ENCODE results near the gene ANKRD12. TPM values are rescaled to one million over a fixed set of nuclear protein-coding genes. Genes with fewer than 3 reads are reported as not detected.

ANKRD12 gene
- total RNA-seq, 1 experiment from 2014 or later, result 30.7 TPM

DNA sequence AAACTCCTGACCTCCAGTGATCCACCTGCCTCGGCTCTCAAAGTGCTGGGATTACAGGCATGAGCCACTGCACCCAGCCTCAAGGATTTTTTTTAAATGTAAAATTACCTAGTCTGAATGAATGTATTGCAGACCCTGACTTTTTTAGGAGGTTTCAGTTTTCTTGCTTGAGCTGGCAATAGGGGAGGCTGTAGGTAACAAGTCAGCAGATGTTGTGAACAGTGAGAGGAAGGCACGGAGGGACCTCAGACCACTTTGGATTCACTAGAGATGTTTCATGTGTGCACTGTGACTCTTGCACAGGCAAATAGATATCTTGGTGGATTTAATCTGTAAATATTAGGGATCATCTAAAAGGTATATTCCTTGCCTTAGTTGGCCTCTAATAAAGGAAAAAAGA lies 27.7 kb upstream of the ANKRD12 start:
- ChIA-PET CTCF (no interaction called here), POLR2A (no interaction called here)
- H3K9me3 ChIP-seq (ENCODE audit: control insufficient read depth, insufficient read depth, low read depth, low read length), result no peaks in the 10 kb centered on the region
- ATAC-seq (no peak), DNase-seq (ENCODE audit: low read depth, low spot score) (no peak)
- intact Hi-C loops (cut with micrococcal nuclease; ENCODE audit: unreplicated experiment) (no loop called here), in situ Hi-C loops (cut with HindIII; ENCODE audit: low pct_unique_long_range_greater_than_20kb, low sequenced_read_pairs) (no loop called here)
- H3K27ac ChIP-seq (ENCODE audit: low read length), result no peak overlapping the region
- no TSS peak for BruUV-seq (replicated peaks)
- no peaks in the 10 kb centered on the region for H3K27me3 ChIP-seq (ENCODE audit: control insufficient read depth, insufficient read depth, low read length)
- no peak for TF ChIP-seq POLR2AphosphoS5 (IDR thresholded peaks at IDR 0.05; ENCODE audit: low read depth, low read length)
- no peak for TF ChIP-seq SIN3A (IDR thresholded peaks at IDR 0.05; ENCODE audit: borderline replicate concordance, insufficient read depth, low read depth, low read length)
- no peak for TF ChIP-seq TCF7L2 (IDR thresholded peaks at IDR 0.05; ENCODE audit: low read depth, low read length)
- TF ChIP-seq, protein P1, sequence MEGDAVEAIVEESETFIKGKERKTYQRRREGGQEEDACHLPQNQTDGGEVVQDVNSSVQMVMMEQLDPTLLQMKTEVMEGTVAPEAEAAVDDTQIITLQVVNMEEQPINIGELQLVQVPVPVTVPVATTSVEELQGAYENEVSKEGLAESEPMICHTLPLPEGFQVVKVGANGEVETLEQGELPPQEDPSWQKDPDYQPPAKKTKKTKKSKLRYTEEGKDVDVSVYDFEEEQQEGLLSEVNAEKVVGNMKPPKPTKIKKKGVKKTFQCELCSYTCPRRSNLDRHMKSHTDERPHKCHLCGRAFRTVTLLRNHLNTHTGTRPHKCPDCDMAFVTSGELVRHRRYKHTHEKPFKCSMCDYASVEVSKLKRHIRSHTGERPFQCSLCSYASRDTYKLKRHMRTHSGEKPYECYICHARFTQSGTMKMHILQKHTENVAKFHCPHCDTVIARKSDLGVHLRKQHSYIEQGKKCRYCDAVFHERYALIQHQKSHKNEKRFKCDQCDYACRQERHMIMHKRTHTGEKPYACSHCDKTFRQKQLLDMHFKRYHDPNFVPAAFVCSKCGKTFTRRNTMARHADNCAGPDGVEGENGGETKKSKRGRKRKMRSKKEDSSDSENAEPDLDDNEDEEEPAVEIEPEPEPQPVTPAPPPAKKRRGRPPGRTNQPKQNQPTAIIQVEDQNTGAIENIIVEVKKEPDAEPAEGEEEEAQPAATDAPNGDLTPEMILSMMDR (IDR thresholded peaks at IDR 0.05), result no peak
- TF ChIP-seq, protein P2, sequence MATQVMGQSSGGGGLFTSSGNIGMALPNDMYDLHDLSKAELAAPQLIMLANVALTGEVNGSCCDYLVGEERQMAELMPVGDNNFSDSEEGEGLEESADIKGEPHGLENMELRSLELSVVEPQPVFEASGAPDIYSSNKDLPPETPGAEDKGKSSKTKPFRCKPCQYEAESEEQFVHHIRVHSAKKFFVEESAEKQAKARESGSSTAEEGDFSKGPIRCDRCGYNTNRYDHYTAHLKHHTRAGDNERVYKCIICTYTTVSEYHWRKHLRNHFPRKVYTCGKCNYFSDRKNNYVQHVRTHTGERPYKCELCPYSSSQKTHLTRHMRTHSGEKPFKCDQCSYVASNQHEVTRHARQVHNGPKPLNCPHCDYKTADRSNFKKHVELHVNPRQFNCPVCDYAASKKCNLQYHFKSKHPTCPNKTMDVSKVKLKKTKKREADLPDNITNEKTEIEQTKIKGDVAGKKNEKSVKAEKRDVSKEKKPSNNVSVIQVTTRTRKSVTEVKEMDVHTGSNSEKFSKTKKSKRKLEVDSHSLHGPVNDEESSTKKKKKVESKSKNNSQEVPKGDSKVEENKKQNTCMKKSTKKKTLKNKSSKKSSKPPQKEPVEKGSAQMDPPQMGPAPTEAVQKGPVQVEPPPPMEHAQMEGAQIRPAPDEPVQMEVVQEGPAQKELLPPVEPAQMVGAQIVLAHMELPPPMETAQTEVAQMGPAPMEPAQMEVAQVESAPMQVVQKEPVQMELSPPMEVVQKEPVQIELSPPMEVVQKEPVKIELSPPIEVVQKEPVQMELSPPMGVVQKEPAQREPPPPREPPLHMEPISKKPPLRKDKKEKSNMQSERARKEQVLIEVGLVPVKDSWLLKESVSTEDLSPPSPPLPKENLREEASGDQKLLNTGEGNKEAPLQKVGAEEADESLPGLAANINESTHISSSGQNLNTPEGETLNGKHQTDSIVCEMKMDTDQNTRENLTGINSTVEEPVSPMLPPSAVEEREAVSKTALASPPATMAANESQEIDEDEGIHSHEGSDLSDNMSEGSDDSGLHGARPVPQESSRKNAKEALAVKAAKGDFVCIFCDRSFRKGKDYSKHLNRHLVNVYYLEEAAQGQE (IDR thresholded peaks at IDR 0.05; ENCODE audit: insufficient read depth in 1 of 2, low read depth in 2 of 2, low read length in 1 of 2), result no peak
- H3K4me1 ChIP-seq (ENCODE audit: control insufficient read depth, insufficient read depth, low read length), result peaks cover 49% of the 10 kb centered on the region
- H3K36me3 ChIP-seq (ENCODE audit: control insufficient read depth, insufficient read depth, low read length), result peaks cover 4% of the 10 kb centered on the region
- H3K4me3 ChIP-seq (ENCODE audit: low read depth in 2 of 2, low read length in 2 of 2), result no peak overlapping the region

DNA sequence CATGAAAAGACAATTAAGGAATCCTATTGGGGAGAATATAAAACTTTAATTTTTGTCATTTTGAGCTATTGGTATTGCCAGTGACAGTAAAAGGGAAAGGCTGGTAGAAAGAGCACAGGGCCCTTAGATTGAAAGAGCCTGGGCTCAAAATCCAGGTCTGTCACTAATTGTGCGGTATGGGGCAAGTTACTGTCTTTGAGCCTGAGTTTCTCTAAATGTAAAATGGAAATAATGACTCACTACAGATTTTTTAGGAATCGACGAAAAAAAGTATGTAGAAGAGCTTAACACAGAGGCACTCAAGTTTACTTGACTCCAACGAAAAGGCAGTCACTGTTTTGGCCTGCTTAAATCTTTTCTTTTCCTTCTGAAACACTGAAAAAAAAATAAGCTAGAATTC lies 27.1 kb upstream of the ANKRD12 start:
- no TSS peak for BruUV-seq (replicated peaks)
- Histone ChIP-seq H3K27me3 (ENCODE audit: control insufficient read depth, insufficient read depth, low read length) (no peaks in the 10 kb centered on the region), H3K9me3 (ENCODE audit: control insufficient read depth, insufficient read depth, low read depth, low read length) (no peaks in the 10 kb centered on the region), H3K4me3 (ENCODE audit: low read depth in 2 of 2, low read length in 2 of 2) (no peak overlapping the region), H3K27ac (ENCODE audit: low read length) (no peak overlapping the region), H3K4me1 (ENCODE audit: control insufficient read depth, insufficient read depth, low read length) (peaks cover 45% of the 10 kb centered on the region), H3K36me3 (ENCODE audit: control insufficient read depth, insufficient read depth, low read length) (peaks cover 3% of the 10 kb centered on the region)
- ChIA-PET POLR2A (interaction anchor here (0.6 kb wide), 1 partner anchor 122 kb away, joined by 8 read pairs; no protein-coding TSS in a partner anchor), CTCF (no interaction called here)
- in situ Hi-C loops (cut with HindIII; ENCODE audit: low pct_unique_long_range_greater_than_20kb, low sequenced_read_pairs), result no loop called here
- DNase-seq (ENCODE audit: low read depth, low spot score), result no peak
- ATAC-seq, result no peak
- no peak for TF ChIP-seq TCF7L2 (IDR thresholded peaks at IDR 0.05; ENCODE audit: low read depth, low read length)
- TF ChIP-seq POLR2AphosphoS5 (IDR thresholded peaks at IDR 0.05; ENCODE audit: low read depth, low read length), result no peak
- no peak for TF ChIP-seq SIN3A (IDR thresholded peaks at IDR 0.05; ENCODE audit: borderline replicate concordance, insufficient read depth, low read depth, low read length)
- TF ChIP-seq, protein P2 (IDR thresholded peaks at IDR 0.05; ENCODE audit: insufficient read depth in 1 of 2, low read depth in 2 of 2, low read length in 1 of 2), result no peak
- TF ChIP-seq, protein P1 (IDR thresholded peaks at IDR 0.05), result no peak
- intact Hi-C loops (cut with micrococcal nuclease; ENCODE audit: unreplicated experiment), result no loop called here
